Superior temporal gyrus (tissue), 1 donor: ENCODE data around the gene AGAP1.
A peak's percentile ranks its signal among the peaks of the same experiment; 100 is the strongest.

Source experiments
- DNase-seq: peaks from one replicate; pipeline ENCODE4 v3.0.0-alpha.2; 2016; ENCODE audit errors: extremely low spot score

The AGAP1 gene

DNA sequence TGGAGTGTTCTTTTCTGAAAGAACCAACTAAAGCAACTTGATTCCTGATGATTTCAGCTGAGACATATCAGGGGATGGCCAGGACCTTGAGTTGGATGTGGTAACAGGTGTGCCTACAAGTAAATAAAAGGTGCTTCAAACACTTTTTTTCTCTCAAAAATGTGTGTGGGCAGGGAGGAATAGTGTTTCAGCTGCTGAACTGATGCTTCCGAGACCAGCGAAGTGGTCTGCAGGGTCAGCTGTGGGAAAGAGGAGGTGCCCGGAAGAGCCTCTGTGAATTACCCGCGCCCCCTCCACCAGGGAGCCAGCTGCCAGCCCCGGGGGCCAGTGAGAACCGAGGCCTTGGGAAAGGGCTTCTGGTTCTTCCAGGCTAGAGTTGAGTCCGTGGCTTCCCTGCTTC lies 425.0 kb downstream of the AGAP1 start:
- no peak for DNase-seq

DNA sequence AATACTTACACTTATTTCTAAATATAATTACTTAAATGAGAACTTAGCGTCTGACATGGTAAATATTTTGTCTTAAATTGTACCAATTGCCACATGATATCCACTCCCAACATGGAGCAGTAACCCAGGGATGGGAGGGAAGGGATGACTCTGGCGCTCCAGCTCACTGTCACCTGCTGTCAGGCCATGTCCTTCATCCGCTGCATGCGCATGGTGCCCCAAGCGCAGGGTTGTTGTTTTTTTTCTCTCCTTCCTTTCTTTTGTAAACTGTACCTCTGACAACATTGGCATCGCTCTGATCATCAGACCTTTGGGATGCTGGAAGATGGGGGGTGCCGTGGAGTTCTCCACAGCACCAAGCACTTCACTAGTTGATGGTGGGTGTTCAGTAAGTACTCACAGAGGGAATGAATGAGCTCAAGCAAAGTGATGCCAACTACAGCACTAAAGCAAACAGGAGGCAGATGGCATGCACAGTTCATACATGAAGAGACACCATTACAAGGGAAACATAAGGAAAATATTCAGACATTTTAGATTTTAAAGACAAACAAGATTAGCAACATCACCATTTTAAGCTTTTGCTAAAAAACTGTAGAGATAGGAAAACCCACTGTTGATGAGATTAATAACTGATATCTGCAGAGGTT lies 426.5 kb downstream of the AGAP1 start:
- DNase-seq = no peak

DNA sequence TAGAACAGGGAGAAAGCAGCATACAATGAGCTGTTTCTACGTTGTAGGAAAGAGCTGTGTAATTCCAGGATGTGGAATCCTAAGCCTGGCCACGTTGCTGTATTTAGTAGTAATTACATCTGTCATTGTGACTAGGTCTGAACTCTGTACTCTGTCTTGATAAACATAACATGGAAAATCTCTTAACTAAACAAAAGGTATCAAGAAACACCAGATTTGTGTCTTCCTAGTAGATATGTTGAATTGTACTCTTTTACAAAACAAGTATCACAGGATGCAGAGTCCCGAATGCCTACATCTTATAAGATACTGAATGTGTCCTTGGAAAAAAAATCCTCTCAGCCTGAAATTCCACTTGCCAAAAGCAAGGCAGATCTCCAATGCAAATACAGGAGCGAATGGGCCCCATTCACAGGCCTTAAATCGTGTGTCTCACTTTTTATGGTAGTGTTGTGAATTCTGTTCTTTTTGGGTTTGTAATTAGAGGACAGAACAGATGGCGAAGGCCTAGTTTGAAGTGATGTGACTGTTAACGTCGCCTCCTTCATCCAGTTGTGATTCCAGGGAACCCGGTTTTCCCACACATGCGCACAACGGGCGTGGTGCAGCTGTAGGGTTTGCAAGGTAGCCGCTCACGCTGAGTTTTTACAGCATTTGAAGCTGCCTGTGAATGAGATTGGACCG lies 427.8 kb downstream of the AGAP1 start:
- DNase-seq = peak; percentile 70

- no peak for DNase-seq
Measured at GRCh38 chr2:235922839-235923238, 429.0 kb downstream of the AGAP1 start.

DNA sequence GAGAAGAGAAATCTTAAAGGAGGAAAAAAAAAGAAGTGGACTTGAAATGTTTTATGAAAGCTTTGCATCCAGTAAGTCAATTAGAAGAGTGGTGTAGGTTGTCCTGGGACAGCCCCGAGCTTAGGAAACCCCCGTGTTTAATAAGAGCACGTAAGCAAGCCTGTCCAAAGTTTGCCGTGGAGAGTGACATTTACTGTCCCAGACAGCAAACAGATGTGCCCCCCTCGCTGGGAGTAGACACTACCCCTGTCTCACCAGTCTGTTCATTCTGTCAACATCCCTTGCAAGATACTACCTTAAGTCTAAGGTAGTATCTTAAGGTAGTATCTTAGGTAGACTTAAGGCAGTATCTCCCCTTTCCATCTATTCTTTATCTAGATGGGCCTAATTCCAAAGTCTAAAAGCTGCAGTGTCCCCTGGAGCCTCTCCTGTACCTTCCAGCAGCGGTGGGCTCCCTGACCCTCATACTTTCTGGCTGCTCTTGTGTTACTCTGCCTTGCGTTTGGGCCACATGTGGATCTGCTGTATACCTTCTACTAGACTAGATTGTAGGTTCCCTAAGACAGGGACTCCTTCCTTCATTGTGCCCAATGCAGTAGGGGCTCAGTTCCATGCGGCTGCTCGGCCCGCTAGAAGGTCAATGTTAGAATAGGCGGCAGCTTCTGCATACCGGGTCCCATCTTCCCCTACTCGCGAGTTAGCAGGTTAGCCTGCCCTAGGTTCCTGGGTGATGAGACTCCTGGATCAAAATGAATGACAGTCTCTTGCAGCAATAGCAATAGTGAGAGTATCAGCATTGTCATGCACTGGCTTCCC lies 430.2 kb downstream of the AGAP1 start:
- DNase-seq = no peak

DNA sequence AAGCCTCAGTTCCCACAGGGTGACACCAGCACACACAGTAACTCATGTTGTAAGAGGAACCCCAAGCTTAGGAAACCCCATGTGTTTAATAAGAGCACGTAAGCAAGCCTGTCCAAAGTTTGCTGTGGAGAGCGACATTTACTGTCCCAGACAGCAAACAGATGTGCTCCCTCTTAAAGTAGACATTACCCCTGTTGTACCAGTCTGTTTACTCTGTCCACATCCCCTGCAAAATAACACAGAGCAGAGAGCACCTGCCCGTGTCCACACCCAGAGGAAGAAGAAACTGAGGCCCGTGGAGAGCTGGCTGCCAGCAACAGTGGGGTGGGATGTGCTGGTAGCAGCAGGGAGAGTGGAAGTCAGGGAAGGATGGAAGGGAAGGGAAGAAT lies 430.8 kb downstream of the AGAP1 start:
- DNase-seq = no peak

- DNase-seq = no peak
Measured at GRCh38 chr2:235925250-235925919, 431.5 kb downstream of the AGAP1 start.

- DNase-seq = no peak
Measured at GRCh38 chr2:235926229-235926628, 432.4 kb downstream of the AGAP1 start.

GRCh38 chr2:235928751-235929370 lies 435.0 kb downstream of the AGAP1 start:
- no peak for DNase-seq

GRCh38 chr2:235930701-235931100 lies 436.9 kb downstream of the AGAP1 start:
- no peak for DNase-seq

GRCh38 chr2:235931676-235932075 lies 437.8 kb downstream of the AGAP1 start:
- no peak for DNase-seq

- DNase-seq = no peak
Measured at GRCh38 chr2:235934059-235934773, 440.4 kb downstream of the AGAP1 start.

GRCh38 chr2:235934774-235935484 lies 441.1 kb downstream of the AGAP1 start:
- no peak for DNase-seq

DNA sequence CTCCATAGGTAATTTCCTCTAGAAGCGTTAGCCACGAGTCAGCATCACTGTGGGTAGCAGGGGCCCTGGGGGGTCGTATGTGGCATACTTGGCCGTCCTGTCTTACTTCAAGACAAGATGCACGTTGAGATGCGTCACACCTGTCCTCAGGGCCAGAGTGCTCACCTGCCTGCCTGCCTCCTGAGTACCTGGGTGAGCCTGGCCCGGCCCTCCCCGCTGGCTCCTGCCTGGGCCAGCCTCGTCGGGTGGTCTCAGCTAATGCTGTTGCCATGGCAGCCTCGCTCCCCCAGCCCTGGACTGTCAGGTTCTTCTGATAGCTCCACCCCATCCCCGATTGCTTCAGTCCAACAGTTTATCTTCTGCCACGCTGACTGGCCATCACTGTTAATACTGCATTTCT lies 441.9 kb downstream of the AGAP1 start:
- DNase-seq = no peak

DNA sequence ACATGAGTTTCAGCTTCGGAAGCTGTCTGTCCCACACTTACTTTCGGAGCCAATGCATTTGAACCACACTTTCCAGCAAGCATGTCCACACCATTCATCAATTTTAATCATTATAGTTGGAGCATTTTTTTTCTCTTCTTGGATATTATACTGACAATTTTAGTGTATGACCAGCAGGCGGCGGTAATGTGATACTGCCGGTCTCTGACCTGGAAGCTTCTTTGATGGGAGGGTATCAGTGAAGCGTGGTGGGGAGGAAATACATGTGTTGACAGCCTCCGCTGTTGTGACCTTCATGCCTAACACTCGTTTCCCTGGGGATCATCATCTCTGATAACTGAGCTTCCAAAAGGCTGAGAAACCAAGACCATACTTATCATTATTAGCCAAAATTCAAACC lies 442.6 kb downstream of the AGAP1 start:
- no peak for DNase-seq

DNA sequence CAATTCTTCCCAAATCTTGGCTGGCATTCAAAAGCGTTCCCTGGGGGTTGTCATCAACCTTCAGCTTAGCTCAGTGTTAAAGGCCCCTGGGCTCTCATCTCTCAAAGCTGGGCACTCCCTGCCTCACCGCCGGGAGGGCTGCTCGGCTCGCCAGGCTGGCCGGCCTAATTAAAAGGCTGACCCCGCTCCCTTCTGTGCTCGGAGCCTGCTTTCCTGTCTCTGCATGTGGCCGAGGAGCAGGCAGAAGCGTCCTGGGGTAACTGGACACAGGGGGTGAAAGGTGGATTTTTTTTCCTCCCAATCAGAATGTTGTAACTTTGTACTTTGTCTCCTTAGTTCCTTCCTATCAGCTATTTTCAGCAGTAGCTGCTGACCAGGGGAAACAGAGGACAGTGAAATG lies 443.2 kb downstream of the AGAP1 start:
- no peak for DNase-seq

- no peak for DNase-seq
Measured at GRCh38 chr2:235937526-235937925, 443.7 kb downstream of the AGAP1 start.

DNA sequence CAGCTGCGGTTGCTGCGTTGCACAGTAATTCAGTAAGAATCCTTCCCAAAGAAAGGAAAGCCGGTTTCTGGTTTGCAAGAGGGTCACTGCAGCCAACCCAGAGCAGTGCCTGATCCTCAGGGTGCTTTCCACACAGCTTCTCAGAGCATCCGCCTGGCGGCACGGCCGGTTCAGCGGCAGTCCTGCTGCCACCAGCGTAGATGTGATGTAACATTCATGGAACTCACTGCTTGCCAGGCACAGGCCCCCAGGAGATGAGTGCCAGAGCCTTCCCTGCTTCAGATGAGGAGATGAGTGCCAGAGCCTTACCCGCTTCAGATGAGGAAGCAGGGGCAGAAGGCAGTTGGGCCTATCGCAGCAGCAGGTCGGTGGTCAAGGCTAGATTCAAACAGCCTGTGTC lies 444.1 kb downstream of the AGAP1 start:
- DNase-seq = no peak

DNA sequence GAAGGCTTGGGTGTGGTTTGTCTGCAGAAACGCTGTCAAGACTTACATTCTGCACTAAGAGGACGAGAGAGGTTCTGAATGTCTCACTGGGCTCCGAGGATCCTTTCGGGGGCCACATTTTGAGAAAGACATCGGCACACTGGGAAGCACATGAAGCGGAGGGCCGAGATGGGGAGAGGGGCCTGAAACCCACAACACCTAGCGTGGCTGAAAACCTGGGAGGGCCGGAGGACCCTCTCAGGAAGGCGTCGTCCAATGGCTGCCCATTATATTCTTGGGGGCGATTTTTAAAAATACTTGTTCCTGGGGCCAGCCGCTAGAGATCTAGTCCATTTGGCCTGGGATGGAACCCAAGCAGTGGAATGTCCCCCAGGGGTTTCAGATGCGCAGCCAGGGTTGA lies 444.8 kb downstream of the AGAP1 start:
- DNase-seq = no peak

DNA sequence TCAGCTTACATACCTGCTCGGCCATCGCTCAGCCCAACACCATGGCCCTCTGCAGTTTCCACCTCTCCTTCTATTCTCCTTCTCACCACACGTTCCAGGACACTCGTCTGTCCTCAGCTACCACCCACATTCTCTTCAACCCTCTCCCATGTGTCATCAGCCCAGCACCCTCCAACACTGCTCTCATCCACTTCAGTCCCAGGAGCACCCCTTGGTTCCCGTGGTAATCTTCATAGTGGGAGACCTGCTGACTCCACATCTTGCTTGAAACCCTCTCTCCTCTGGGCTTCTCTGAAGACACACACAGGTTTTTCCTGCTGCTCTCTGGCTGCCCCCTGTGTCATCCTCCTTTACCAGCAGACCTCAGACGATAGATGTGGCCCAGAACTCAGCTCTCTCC lies 445.6 kb downstream of the AGAP1 start:
- no peak for DNase-seq

DNA sequence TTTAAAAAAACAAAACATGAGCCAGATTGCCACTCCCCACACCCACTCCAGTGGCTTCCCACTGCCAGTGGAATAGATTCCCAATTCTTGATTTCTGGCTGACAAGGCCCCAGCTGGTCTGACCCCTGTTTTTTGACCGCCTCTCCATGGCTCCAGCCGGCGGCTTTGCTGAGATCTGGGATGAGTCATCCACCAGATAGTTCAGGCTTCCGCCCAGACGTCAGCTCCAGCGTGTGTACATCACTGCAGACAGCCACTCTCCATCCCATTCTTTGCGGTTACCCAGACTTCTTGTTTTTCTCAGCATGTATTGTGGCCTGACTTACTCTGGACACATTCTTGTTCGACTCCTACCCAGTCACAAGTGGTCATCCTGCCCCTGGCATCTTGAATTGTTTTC lies 446.5 kb downstream of the AGAP1 start:
- DNase-seq = peak; percentile 53
